GM12892 (cell line): ENCODE results near the gene MSANTD2.

ENCODE experiments used
- POLR2A ChIP-seq: IDR thresholded peaks from 2 replicates; pipeline ENCODE4 v1.6.1; 2011; ENCODE audit warnings: low read depth, low read length, control low read depth
- POLR2AphosphoS5 ChIP-seq: IDR thresholded peaks from 2 replicates; pipeline ENCODE4 v1.6.1; 2011; ENCODE audit warnings: low read depth, low read length, control low read depth
- TAF1 ChIP-seq: IDR thresholded peaks from 2 replicates; pipeline ENCODE4 v1.6.1; 2011; ENCODE audit warnings: low read depth, mild to moderate bottlenecking, control low read depth, low read length, borderline replicate concordance

DNA sequence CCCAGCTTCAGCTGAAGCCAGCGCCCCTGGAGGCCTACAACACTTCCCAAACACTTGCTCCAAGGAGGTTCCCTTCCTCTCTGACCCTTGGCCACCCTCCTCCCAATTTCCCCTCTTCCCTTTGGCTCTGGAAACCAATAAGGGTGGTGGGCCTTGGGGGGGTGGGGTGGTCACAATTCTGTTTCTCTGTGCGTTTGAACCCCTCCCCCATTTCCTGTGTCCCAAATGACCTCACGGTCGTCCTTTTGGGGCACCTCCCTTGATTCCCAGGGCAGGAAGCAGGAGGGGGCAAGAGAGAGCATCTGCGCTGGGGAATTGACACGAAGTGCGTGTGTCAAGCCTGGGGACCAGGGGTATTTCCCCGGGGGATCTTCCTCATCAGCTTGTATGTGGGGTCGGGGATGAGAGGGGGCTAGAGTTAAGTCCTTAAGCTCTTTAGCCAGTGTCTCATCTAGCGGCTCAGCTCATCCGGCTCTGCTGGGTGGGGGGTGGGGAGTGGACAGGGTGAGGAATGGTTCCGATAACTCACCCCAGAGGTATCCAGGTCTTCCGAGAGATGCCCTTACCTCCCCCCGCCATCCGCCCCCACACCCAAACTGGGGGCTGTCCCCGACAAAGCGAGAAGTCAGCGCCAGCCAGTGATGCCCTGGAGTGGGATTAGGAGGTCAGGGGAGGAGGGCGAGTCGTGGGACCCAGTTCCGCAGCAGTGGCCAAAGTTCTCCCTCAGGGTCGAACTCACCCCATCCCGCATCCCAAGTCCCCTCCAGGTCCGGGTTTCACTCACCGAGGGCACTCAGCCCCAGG is 38.7 kb downstream of the MSANTD2 start:
- TF ChIP-seq TAF1 = no peak
- TF ChIP-seq POLR2AphosphoS5 = no peak
- no peak for TF ChIP-seq POLR2A
